Rectal smooth muscle tissue (tissue), 1 donor: ENCODE data around the gene CD247.

ENCODE experiments used
- H3K27ac ChIP-seq: one replicate; pipeline ENCODE4 v1.7.0; 2013; ENCODE audit warnings: low read depth, low read length, inconsistent platforms
- H3K27me3 ChIP-seq: one replicate; pipeline ENCODE4 v1.7.0; 2013; ENCODE audit warnings: low read length; ENCODE audit not compliant: control insufficient read depth, insufficient read depth
- H3K36me3 ChIP-seq: one replicate; pipeline ENCODE4 v1.7.0; 2013; ENCODE audit warnings: low read length; ENCODE audit not compliant: control insufficient read depth, insufficient read depth
- H3K4me1 ChIP-seq: one replicate; pipeline ENCODE4 v1.7.0; 2013; ENCODE audit warnings: low read length; ENCODE audit not compliant: control insufficient read depth, insufficient read depth
- H3K4me3 ChIP-seq: one replicate; pipeline ENCODE4 v1.7.0; 2013; ENCODE audit warnings: low read length
- H3K9ac ChIP-seq: one replicate; pipeline ENCODE4 v1.7.0; 2013; ENCODE audit warnings: low read length

The CD247 gene

GRCh38 chr1:167489571-167490340 lies 28.6 kb downstream of the CD247 start:
- H3K4me1 ChIP-seq = no peaks in the 10 kb centered on the region
- no peak overlapping the region for H3K27ac ChIP-seq
- no peaks in the 10 kb centered on the region for H3K27me3 ChIP-seq
- H3K4me3 ChIP-seq = no peak overlapping the region
- H3K36me3 ChIP-seq = no peaks in the 10 kb centered on the region
- no peak overlapping the region for H3K9ac ChIP-seq

GRCh38 chr1:167488786-167489185 lies 29.5 kb downstream of the CD247 start:
- Histone ChIP-seq H3K4me1 (no peaks in the 10 kb centered on the region), H3K36me3 (no peaks in the 10 kb centered on the region), H3K4me3 (no peak overlapping the region), H3K9ac (no peak overlapping the region), H3K27ac (no peak overlapping the region), H3K27me3 (no peaks in the 10 kb centered on the region)

- Histone ChIP-seq H3K4me1 (no peaks in the 10 kb centered on the region), H3K27me3 (no peaks in the 10 kb centered on the region), H3K36me3 (no peaks in the 10 kb centered on the region), H3K27ac (no peak overlapping the region), H3K4me3 (no peak overlapping the region), H3K9ac (no peak overlapping the region)
Observed at GRCh38 chr1:167487614-167488013, 30.7 kb downstream of the CD247 start.

GRCh38 chr1:167486090-167486824 lies 32.1 kb downstream of the CD247 start:
- no peak overlapping the region for H3K4me3 ChIP-seq
- no peaks in the 10 kb centered on the region for H3K4me1 ChIP-seq
- H3K36me3 ChIP-seq = no peaks in the 10 kb centered on the region
- no peaks in the 10 kb centered on the region for H3K27me3 ChIP-seq
- no peak overlapping the region for H3K27ac ChIP-seq
- H3K9ac ChIP-seq = no peak overlapping the region

- Histone ChIP-seq H3K4me1 (no peaks in the 10 kb centered on the region), H3K27ac (no peak overlapping the region), H3K4me3 (no peak overlapping the region), H3K36me3 (no peaks in the 10 kb centered on the region), H3K27me3 (no peaks in the 10 kb centered on the region), H3K9ac (no peak overlapping the region)
Observed at GRCh38 chr1:167484726-167485502, 33.4 kb downstream of the CD247 start.

- Histone ChIP-seq H3K36me3 (no peaks in the 10 kb centered on the region), H3K4me1 (no peaks in the 10 kb centered on the region), H3K27me3 (no peaks in the 10 kb centered on the region), H3K27ac (no peak overlapping the region), H3K9ac (no peak overlapping the region), H3K4me3 (no peak overlapping the region)
Observed at GRCh38 chr1:167483790-167484189, 34.5 kb downstream of the CD247 start.

GRCh38 chr1:167482184-167482583 lies 36.1 kb downstream of the CD247 start:
- Histone ChIP-seq H3K9ac (no peak overlapping the region), H3K4me3 (no peak overlapping the region), H3K27ac (no peak overlapping the region), H3K27me3 (no peaks in the 10 kb centered on the region), H3K4me1 (no peaks in the 10 kb centered on the region), H3K36me3 (no peaks in the 10 kb centered on the region)

- H3K27ac ChIP-seq = no peak overlapping the region
Observed at GRCh38 chr1:167479331-167479979, 38.9 kb downstream of the CD247 start.

GRCh38 chr1:167477986-167478385 lies 40.3 kb downstream of the CD247 start:
- no peak overlapping the region for H3K9ac ChIP-seq
- H3K27ac ChIP-seq = no peak overlapping the region
- H3K4me3 ChIP-seq = no peak overlapping the region
- H3K4me1 ChIP-seq = no peaks in the 10 kb centered on the region
- no peaks in the 10 kb centered on the region for H3K36me3 ChIP-seq
- H3K27me3 ChIP-seq = no peaks in the 10 kb centered on the region

More at GRCh38 chr1:167479331-167479979, 38.9 kb downstream of the CD247 start:
- H3K4me1 ChIP-seq = no peaks in the 10 kb centered on the region
- no peak overlapping the region for H3K4me3 ChIP-seq
- H3K9ac ChIP-seq = no peak overlapping the region
- H3K36me3 ChIP-seq = no peaks in the 10 kb centered on the region
- no peaks in the 10 kb centered on the region for H3K27me3 ChIP-seq

GRCh38 chr1:167476061-167476460 lies 42.3 kb downstream of the CD247 start:
- Histone ChIP-seq H3K4me3 (no peak overlapping the region), H3K27ac (no peak overlapping the region), H3K9ac (no peak overlapping the region), H3K36me3 (no peaks in the 10 kb centered on the region), H3K27me3 (no peaks in the 10 kb centered on the region), H3K4me1 (no peaks in the 10 kb centered on the region)

GRCh38 chr1:167474191-167474641 lies 44.1 kb downstream of the CD247 start:
- Histone ChIP-seq H3K27ac (no peak overlapping the region), H3K4me1 (no peaks in the 10 kb centered on the region), H3K36me3 (no peaks in the 10 kb centered on the region), H3K27me3 (no peaks in the 10 kb centered on the region), H3K9ac (no peak overlapping the region), H3K4me3 (no peak overlapping the region)

- Histone ChIP-seq H3K9ac (no peak overlapping the region), H3K4me3 (no peak overlapping the region), H3K27ac (no peak overlapping the region), H3K4me1 (no peaks in the 10 kb centered on the region), H3K27me3 (no peaks in the 10 kb centered on the region), H3K36me3 (no peaks in the 10 kb centered on the region)
Observed at GRCh38 chr1:167473761-167474160, 44.6 kb downstream of the CD247 start.
